DMS79 (cell line): ENCODE measurements around the gene CNOT1.

ENCODE experiments used
- DNase-seq: peaks from one replicate; lab custom pipeline; 2025; lab: John Stamatoyannopoulos, UW

Gene CNOT1

GRCh38 chr16:58516768-58517107 lies 112.9 kb downstream of the CNOT1 start:
- no peak for DNase-seq

- no peak for DNase-seq
Measured at GRCh38 chr16:58515871-58516767, 113.5 kb downstream of the CNOT1 start.

GRCh38 chr16:58515125-58515870 lies 114.3 kb downstream of the CNOT1 start, which contains the start of gene SETD6:
Gene SETD6 (plus strand): TSS chr16:58515517. CDS start chr16:58515538, 21 bp downstream.
- peak; percentile 22 for DNase-seq

GRCh38 chr16:58513874-58514273 lies 115.8 kb downstream of the CNOT1 start:
- DNase-seq: no peak

- no peak for DNase-seq
Measured at GRCh38 chr16:58511933-58512815, 117.5 kb downstream of the CNOT1 start.

GRCh38 chr16:58510776-58511628 lies 118.6 kb downstream of the CNOT1 start:
- no peak for DNase-seq

- no peak for DNase-seq
Measured at GRCh38 chr16:58510097-58510775, 119.4 kb downstream of the CNOT1 start.

GRCh38 chr16:58509256-58510096 lies 120.2 kb downstream of the CNOT1 start:
- DNase-seq: no peak

GRCh38 chr16:58508671-58509251 lies 120.9 kb downstream of the CNOT1 start:
- no peak for DNase-seq

- DNase-seq: no peak
Measured at GRCh38 chr16:58507963-58508670, 121.5 kb downstream of the CNOT1 start.

- DNase-seq: no peak
Measured at GRCh38 chr16:58507195-58507962, 122.2 kb downstream of the CNOT1 start.

GRCh38 chr16:58506241-58507194 lies 123.1 kb downstream of the CNOT1 start:
- no peak for DNase-seq

- no peak for DNase-seq
Measured at GRCh38 chr16:58503863-58504688, 125.5 kb downstream of the CNOT1 start.

- DNase-seq: no peak
Measured at GRCh38 chr16:58503166-58503862, 126.3 kb downstream of the CNOT1 start.
